DND-41 (cell line): Measurements from ENCODE around the gene RELL1.

Experiments
- ATAC-seq: fragments of 200-7000 bp; cut with Tn5 transposase; 3 replicates; pipeline ENCODE4 v1.9.1; 2021; ENCODE audit warnings: low read depth; ENCODE audit not compliant: insufficient read depth
- DNase-seq: peaks from one replicate; pipeline ENCODE4 v3.0.0-alpha.2; 2020
- H2AFZ ChIP-seq: 2 replicates; pipeline ENCODE4 v1.6.0; 2012; ENCODE audit warnings: low read depth, low read length
- H3K27ac ChIP-seq: 2 replicates; pipeline ENCODE4 v1.5.1; 2012; ENCODE audit warnings: low read length, inconsistent platforms
- H3K27me3 ChIP-seq: fragments of 200-600 bp; sonication (generic); 2 replicates; pipeline ENCODE4 v1.6.0; 2012; ENCODE audit warnings: low read length, mild to moderate bottlenecking, inconsistent platforms; ENCODE audit not compliant: insufficient read depth, poor library complexity
- H3K36me3 ChIP-seq: 2 replicates; pipeline ENCODE4 v1.5.1; 2012; ENCODE audit warnings: low read length, inconsistent platforms; ENCODE audit not compliant: insufficient read depth
- H3K4me1 ChIP-seq: 2 replicates; pipeline ENCODE4 v1.5.1; 2012; ENCODE audit warnings: mild to moderate bottlenecking, low read length; ENCODE audit not compliant: insufficient read depth
- H3K4me2 ChIP-seq: 2 replicates; pipeline ENCODE4 v1.6.0; 2012; ENCODE audit warnings: mild to moderate bottlenecking, moderate library complexity, low read length, inconsistent platforms; ENCODE audit not compliant: insufficient read depth
- H3K4me3 ChIP-seq, 2 experiments: fragments of 200-600 bp in 1 of 2; shearing (Covaris generic) in 1 of 2; 2 replicates each; pipeline ENCODE4 v1.5.1; 2012 to 2016; ENCODE audit warnings: inconsistent platforms in 2 of 2, low read length in 2 of 2, mild to moderate bottlenecking in 2 of 2, low read depth in 1 of 2, moderate library complexity in 1 of 2
- H3K79me2 ChIP-seq: 2 replicates; pipeline ENCODE4 v1.6.0; 2012; ENCODE audit warnings: low read length, inconsistent platforms; ENCODE audit not compliant: insufficient read depth
- H3K9ac ChIP-seq: 2 replicates; pipeline ENCODE4 v1.6.0; 2012; ENCODE audit warnings: low read depth, mild to moderate bottlenecking, inconsistent platforms, low read length, moderate library complexity
- H3K9me3 ChIP-seq: 2 replicates; pipeline ENCODE4 v1.5.1; 2012; ENCODE audit warnings: low read length, moderate library complexity, mild to moderate bottlenecking, inconsistent platforms; ENCODE audit not compliant: insufficient read depth, severe bottlenecking
- H4K20me1 ChIP-seq: 2 replicates; pipeline ENCODE4 v1.6.0; 2012; ENCODE audit warnings: low read length; ENCODE audit not compliant: insufficient read depth
- EZH2 ChIP-seq: IDR thresholded peaks from 3 replicates; pipeline ENCODE4 v1.6.1; 2012; ENCODE audit warnings: borderline replicate concordance, low read depth, mild to moderate bottlenecking, moderate library complexity, low read length, inconsistent platforms; ENCODE audit not compliant: severe bottlenecking
- TF ChIP-seq, protein P1 (sequence below): IDR thresholded peaks from 2 replicates; pipeline ENCODE4 v1.5.1; 2012; ENCODE audit warnings: borderline replicate concordance, low read length, moderate library complexity, mild to moderate bottlenecking; ENCODE audit not compliant: poor library complexity, severe bottlenecking; ENCODE audit errors: extremely low read depth

RELL1 gene

GRCh38 chr4:37652747-37653527 is 33.2 kb downstream of the RELL1 start:
- no peak for DNase-seq
- H3K4me3 ChIP-seq, result no peak overlapping the region
- peaks cover 13% of the 10 kb centered on the region for H3K36me3 ChIP-seq
- no peak for ATAC-seq
- H3K4me1 ChIP-seq, result no peaks in the 10 kb centered on the region
- no peak overlapping the region for H3K27ac ChIP-seq
- peaks cover 24% of the 10 kb centered on the region for H3K79me2 ChIP-seq
- TF ChIP-seq, protein P1, sequence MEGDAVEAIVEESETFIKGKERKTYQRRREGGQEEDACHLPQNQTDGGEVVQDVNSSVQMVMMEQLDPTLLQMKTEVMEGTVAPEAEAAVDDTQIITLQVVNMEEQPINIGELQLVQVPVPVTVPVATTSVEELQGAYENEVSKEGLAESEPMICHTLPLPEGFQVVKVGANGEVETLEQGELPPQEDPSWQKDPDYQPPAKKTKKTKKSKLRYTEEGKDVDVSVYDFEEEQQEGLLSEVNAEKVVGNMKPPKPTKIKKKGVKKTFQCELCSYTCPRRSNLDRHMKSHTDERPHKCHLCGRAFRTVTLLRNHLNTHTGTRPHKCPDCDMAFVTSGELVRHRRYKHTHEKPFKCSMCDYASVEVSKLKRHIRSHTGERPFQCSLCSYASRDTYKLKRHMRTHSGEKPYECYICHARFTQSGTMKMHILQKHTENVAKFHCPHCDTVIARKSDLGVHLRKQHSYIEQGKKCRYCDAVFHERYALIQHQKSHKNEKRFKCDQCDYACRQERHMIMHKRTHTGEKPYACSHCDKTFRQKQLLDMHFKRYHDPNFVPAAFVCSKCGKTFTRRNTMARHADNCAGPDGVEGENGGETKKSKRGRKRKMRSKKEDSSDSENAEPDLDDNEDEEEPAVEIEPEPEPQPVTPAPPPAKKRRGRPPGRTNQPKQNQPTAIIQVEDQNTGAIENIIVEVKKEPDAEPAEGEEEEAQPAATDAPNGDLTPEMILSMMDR, result no peak
- TF ChIP-seq EZH2, result no peak
- H2AFZ ChIP-seq, result no peak overlapping the region
- peaks cover 14% of the 10 kb centered on the region for H3K9me3 ChIP-seq
- H4K20me1 ChIP-seq, result 0 out of 2 replicates have a peak, but pooled peaks cover 9% of the 10 kb centered on the region
- no peaks in the 10 kb centered on the region for H3K27me3 ChIP-seq
- H3K9ac ChIP-seq, result no peak overlapping the region
- H3K4me2 ChIP-seq, result no peak overlapping the region

- peaks cover 18% of the 10 kb centered on the region for H3K36me3 ChIP-seq
- H3K4me2 ChIP-seq, result no peak overlapping the region
- no peak overlapping the region for H3K9ac ChIP-seq
- H3K27ac ChIP-seq, result no peak overlapping the region
- 0 out of 2 replicates have a peak, but pooled peaks cover 10% of the 10 kb centered on the region for H4K20me1 ChIP-seq
- ATAC-seq, result no peak
- no peak for DNase-seq
- H3K9me3 ChIP-seq, result peaks cover 6% of the 10 kb centered on the region
- H2AFZ ChIP-seq, result no peak overlapping the region
- H3K4me3 ChIP-seq, result no peak overlapping the region
- no peaks in the 10 kb centered on the region for H3K27me3 ChIP-seq
- H3K4me1 ChIP-seq, result no peaks in the 10 kb centered on the region
- H3K79me2 ChIP-seq, result peaks cover 16% of the 10 kb centered on the region; the same call in 1 of the 2 replicates
- TF ChIP-seq EZH2, result no peak
- TF ChIP-seq, protein P1, result no peak
These were observed 34.3 kb downstream of the RELL1 start for GRCh38 chr4:37651781-37652377.

DNA sequence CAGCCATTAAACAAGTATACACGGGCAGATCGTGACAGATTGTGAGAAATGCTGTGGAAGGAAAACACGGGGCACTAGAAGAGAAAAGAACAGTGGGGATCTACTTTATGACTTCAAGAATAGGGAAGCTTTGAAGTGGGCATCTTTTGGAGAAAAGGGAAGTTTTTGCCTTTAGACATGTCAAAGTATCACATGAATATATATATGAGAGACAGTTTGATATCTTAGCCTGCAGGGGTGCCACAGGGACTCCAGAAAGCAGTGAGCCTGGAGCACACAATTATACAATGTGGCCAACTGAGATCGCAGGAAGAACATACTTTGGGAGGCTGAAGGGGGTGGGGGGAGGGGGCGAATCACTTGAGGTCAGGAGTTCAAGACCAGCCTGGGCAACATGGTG is 35.7 kb downstream of the RELL1 start:
- Histone ChIP-seq H3K9ac (no peak overlapping the region), H3K4me1 (no peaks in the 10 kb centered on the region), H3K4me3 (no peak overlapping the region), H2AFZ (no peak overlapping the region), H3K27me3 (no peaks in the 10 kb centered on the region), H3K27ac (no peak overlapping the region), H3K9me3 (no peaks in the 10 kb centered on the region), H3K36me3 (peaks cover 25% of the 10 kb centered on the region), H3K79me2 (0 out of 2 replicates have a peak, but pooled peaks cover 13% of the 10 kb centered on the region), H3K4me2 (no peak overlapping the region), H4K20me1 (0 out of 2 replicates have a peak, but pooled peaks cover 10% of the 10 kb centered on the region)
- TF ChIP-seq, protein P1, result no peak
- no peak for TF ChIP-seq EZH2
- DNase-seq (no peak), ATAC-seq (no peak)
